Forelimb muscle (tissue), 1 donor: ENCODE data around the gene SLC16A12. TPM values are rescaled to one million over a fixed set of nuclear protein-coding genes. Genes with fewer than 3 reads are reported as not detected.

Source experiments
- DNase-seq: peaks from one replicate; pipeline ENCODE4 v3.0.0-alpha.2; 2013; ENCODE audit warnings: low read depth
- polyA plus RNA-seq: library from polyadenylated mRNA; unstranded; fragments of 120-200 nt; gene quantifications from one replicate; pipeline ENCODE4 v1.2.1, GENCODE V29; 2013; ENCODE audit not compliant: insufficient read length

SLC16A12 gene
- polyA plus RNA-seq, 1 donor, result 1.2 TPM

DNA sequence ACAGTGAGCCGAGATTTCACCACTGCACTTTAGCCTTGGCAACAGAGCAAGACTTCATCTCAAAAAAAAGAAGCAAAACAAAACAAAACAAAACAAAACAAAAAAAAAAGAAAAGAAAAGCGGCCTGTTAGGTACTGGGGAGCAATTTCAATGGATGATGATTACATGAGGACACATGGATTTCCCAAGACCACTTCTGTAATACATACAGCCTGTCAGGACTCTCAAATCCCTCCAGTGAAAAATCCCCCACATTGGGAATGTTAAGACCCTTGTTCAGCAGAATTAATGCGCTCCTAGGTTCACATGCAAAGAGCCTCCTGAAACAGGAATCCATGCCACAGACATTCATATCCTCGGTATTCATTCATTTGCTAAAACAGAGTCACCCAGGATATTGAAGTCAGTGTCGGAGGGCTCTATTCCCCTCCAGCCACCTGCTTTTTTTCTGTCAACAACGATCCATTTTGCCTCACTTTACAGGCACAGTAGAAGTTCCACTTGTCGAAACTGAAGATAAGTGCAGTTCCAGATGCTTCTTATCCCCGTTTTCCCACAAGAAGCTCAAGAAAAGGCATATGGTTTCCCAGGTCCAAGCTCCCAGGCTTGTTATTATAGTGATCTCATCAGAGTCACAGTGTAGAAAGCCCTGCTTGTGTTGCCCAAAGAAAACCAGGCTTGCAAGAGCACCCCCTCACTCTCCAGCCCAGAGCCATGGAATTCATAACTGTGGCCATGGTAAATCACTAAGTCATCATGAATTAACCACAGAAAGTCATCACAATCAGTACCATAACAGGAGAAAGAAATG, 20.2 kb downstream of the SLC16A12 start:
- DNase-seq, result no peak

DNA sequence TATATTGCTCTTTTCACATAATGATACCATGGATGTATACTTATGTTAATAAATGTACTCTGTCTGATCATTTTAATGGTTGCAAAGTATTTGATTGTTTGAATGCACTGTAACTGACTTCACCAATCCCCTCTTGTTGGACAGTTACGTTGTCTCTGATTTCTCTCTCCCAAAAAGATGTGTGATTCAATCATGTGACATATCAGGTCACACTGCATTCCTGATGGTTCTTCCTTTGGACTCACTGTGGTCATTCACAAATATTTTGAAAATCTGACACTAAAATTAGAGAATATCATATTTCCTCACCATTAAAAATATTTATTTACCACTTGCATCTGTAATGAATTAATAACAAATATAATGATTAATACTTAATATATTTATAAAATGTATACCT, 22.2 kb downstream of the SLC16A12 start:
- no peak for DNase-seq

DNA sequence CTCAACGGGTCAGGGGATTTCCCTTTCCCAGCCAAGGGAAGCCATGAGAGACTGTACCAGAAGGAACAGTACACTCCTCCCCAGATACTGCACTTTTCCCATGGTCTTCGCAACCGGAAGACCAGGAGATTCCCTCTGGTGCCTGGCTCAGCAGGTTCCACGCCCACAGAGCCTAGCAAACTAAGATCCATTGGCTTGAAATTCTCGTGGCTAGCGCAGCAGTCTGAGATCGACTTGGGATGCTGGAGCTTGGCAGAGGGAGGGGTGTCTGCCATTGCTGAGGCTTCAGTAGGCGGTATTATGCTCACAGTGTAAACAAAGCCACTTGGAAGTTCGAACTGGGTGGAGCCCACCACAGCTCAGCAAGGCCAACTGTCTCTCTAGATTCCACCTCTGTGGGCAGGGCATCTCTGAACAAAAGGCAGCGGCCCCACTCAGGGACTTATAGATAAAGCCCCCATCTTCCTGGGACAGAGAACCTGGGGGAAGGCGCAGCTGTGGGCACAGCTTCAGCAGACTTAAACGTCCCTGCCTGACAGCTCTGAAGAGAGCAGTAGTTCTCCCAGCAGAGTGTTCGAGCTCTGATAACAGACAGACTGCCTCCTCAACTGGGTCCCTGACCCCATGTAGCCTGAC, 29.6 kb downstream of the SLC16A12 start:
- DNase-seq, result no peak

DNA sequence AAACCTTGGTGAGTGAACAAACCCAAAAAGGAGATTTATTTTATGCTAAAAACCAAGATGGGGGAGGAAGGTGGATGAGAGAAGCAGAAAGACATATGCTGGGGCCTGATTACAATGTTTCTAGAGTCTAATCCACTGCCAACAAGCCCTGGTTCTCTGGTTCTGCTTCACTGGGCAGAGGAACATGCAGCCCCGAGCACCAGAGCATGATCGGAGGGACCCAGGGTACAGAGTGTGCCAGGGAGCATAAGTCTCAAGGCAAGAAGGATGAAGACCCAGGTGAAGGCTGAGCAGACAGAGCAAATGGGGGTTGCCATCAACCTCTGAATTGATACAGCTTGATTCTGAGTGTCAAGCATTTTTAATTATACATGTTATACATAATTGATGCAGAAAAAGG, 30.7 kb downstream of the SLC16A12 start:
- DNase-seq, result no peak

- DNase-seq, result no peak
Observed at GRCh38 chr10:89503652-89504370, 31.6 kb downstream of the SLC16A12 start.

DNA sequence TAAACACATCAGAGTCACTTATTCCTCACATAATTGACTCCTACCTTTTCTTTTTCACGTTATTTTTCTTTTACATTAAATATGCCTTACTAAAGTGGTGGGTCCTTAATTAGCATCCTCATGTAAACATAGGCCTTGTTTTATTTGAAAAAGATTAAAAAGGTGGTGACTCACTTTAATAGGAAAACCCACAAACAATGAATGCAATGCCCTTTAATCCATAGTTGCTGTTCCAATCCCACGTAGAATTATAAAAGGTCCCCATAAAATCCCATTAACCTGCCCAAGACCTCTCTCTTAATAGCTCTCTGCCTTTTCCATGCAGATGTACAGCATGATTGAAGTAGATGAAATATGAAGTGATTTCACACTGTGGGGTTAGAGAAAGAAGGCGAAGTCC, 32.2 kb downstream of the SLC16A12 start:
- no peak for DNase-seq

GRCh38 chr10:89502549-89502948, 32.8 kb downstream of the SLC16A12 start:
- no peak for DNase-seq

DNA sequence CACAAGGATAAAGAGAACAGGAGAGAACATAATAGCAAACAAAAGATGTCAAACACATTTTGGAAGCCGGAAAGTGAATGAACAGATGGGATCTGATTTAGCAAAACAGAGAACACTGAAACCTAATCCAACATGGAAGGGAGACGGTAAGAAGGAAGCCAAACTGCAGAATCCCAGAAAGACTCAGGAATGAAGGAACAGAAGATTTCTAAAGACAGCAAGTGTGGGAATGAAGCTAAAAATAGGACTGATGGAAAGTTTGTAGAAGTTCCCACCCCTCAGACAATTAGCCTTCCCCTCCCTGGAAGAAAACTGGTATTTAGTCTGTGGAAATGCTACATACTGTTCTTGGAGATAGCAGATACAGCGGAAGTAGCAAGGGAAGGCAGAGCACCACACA, 40.8 kb downstream of the SLC16A12 start:
- DNase-seq, result no peak

DNA sequence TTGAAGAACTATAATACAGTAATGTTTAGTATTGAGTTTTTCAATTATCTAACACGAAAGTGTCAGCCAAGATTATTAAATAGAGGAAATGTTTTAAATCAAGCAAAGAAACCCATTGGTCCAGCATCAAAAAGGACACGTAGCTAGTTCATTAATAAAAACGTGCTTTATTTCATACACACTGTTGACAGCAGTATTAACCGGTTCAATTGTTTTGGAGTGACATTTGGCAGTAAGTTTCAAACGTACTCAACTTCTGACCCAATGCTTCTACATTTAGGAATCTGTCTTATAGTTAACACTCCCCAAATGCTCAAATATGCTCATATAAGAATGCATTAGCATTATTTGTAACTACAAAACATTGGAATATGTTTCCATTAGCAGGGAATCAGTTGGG, 41.3 kb downstream of the SLC16A12 start:
- no peak for DNase-seq

GRCh38 chr10:89491932-89492331, 43.5 kb downstream of the SLC16A12 start:
- DNase-seq, result no peak

GRCh38 chr10:89490596-89491335, 44.6 kb downstream of the SLC16A12 start:
- DNase-seq, result no peak

DNA sequence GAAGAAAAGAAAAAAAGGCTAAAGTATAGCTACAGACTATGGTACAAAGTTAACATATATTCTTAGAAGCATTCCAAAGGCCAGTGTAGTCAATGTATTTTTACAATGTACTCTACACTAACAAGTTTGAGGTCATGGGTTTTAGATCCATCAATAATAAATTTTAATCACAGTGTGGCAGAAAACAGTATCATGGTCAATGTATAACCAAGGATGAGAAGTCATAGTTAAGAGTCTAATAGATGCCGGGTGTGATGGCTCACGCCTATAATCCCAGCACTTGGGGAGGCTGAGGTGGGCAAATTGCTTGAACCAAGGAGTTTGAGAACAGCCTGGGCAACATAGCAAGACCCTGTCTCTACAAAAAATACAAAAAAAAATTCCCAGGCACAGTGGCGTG, 53.1 kb downstream of the SLC16A12 start:
- no peak for DNase-seq

DNA sequence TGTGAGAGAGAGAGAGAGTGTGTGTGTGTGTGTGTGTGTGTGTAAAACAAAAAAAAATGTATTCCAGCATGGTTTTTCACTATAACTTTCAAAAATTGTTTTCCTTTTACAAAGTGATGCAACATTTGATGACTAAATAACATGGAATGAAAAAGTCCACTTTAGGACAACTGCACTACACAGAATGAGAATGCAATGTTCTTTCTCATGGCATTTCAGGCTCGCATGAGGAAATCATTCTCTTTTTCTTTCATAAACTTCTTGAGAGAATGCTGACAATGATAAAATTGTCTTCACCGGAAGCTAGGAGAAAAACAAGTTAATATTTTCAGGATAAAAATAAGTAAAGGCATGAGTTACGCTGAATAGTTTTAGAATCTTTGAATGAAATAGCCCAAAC, 53.7 kb downstream of the SLC16A12 start:
- no peak for DNase-seq

GRCh38 chr10:89479771-89480446, 55.5 kb downstream of the SLC16A12 start:
- DNase-seq, result no peak

GRCh38 chr10:89478739-89479654, 56.4 kb downstream of the SLC16A12 start:
- DNase-seq, result no peak

DNA sequence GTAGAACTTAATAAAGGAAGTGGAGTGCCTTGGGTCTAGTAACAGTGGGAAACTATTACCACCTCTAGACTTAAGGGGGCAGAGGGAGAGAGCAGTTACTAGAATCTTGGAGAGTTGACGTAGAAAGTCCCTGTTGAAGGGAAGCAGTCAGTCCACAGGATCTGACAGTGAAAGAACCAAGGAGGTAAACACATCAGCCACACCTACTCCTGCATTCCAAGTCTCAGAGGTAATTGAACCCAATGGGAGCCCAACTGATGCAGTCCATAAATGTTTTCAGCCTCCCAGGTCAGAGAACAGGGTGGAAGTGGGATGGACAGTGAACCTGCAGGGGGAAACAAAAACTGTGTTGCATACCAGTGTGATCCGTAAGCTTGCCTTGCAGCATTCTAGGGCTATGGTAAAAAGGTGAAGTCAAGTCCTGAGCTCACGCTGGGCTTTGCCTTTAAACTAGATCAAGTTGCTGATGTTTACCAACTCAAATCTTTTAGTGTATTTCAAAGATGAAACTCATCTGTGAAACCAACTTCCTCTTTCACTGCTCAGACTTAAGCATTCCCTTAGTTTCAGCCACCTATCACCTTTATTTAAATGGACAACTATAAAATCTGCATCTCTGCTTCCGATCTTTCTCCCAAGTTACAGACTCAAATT, 57.2 kb downstream of the SLC16A12 start:
- DNase-seq, result no peak

- no peak for DNase-seq
Observed at GRCh38 chr10:89476150-89476549, 59.2 kb downstream of the SLC16A12 start.

GRCh38 chr10:89475591-89475998, 59.8 kb downstream of the SLC16A12 start:
- DNase-seq, result no peak

DNA sequence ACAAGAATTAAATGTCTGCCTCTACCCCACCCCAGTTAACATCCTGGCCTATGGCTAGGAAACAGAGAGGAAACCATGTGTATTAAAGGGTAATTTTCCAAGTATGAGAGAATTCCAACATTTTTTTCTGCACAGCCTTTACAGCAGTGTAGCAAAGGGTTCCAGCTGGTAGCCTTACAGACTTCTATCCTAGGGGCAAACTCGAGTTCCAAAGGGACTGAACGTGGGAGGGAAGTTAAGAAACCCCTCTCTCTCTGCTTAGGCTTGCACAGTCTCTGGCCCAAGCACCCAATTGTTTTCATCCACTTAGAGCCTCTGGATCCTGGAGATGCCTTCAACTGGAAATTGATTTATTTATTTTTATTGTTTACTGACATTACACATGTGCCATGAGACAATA, 60.3 kb downstream of the SLC16A12 start:
- DNase-seq, result no peak

DNA sequence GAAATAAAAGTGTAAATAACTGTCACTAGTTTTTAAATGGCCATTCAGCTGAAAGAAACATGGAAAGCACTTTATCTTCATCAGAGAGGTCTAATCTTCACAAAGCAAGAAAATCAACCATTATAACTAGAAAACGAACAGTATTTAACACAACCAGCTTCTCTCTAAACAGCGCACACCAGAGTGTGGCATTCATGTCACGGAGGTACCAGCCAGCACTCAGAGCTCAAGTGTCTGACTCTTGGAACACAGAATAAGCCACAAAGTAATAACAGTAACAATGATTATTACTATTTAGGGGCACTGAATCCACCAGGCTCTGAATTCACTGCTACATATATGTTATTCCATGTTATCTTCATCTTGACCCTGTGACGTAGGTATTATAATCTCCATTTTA, 60.9 kb downstream of the SLC16A12 start:
- DNase-seq, result no peak
